Parathyroid adenoma (tissue), 2 donors: ENCODE data around the gene DIAPH2.

ENCODE experiments used
- H2AFZ ChIP-seq: fragments of 300-600 bp; sonication (generic); one replicate; pipeline ENCODE4 v1.7.0; 2017; ENCODE audit warnings: antibody characterized with exemption, mild to moderate bottlenecking
- H3K27ac ChIP-seq: fragments of 300-600 bp; sonication (generic); one replicate; pipeline ENCODE4 v1.7.0; 2017
- H3K27me3 ChIP-seq: fragments of 300-600 bp; sonication (generic); one replicate; pipeline ENCODE4 v1.7.0; 2017; ENCODE audit warnings: low read length; ENCODE audit not compliant: control insufficient read depth, insufficient read depth
- H3K36me3 ChIP-seq: fragments of 300-600 bp; sonication (generic); one replicate; pipeline ENCODE4 v1.7.0; 2017; ENCODE audit warnings: low read length; ENCODE audit not compliant: control insufficient read depth, insufficient read depth
- H3K4me1 ChIP-seq: fragments of 300-600 bp; sonication (generic); one replicate; pipeline ENCODE4 v1.7.0; 2017; ENCODE audit warnings: control low read depth
- H3K4me2 ChIP-seq: fragments of 300-600 bp; sonication (generic); one replicate; pipeline ENCODE4 v1.7.0; 2017; ENCODE audit warnings: low read length
- H3K4me3 ChIP-seq: fragments of 300-600 bp; sonication (generic); one replicate; pipeline ENCODE4 v1.7.0; 2017; ENCODE audit warnings: low read depth, low read length
- H3K79me2 ChIP-seq: fragments of 300-600 bp; sonication (generic); one replicate; pipeline ENCODE4 v1.7.0; 2017; ENCODE audit warnings: control low read depth
- H3K9ac ChIP-seq: fragments of 300-600 bp; sonication (generic); one replicate; pipeline ENCODE4 v1.7.0; 2017; ENCODE audit warnings: mild to moderate bottlenecking
- H3K9me3 ChIP-seq: fragments of 300-600 bp; sonication (generic); one replicate; pipeline ENCODE4 v1.7.0; 2017; ENCODE audit warnings: low read length; ENCODE audit not compliant: control insufficient read depth
- CTCF ChIP-seq: fragments of 300-600 bp; sonication (generic); IDR thresholded peaks from one replicate; pipeline ENCODE4 v1.7.0; 2017; ENCODE audit warnings: antibody characterized with exemption, mild to moderate bottlenecking
- donor health status: primary hyperparathyroidism.

DIAPH2 gene

DNA sequence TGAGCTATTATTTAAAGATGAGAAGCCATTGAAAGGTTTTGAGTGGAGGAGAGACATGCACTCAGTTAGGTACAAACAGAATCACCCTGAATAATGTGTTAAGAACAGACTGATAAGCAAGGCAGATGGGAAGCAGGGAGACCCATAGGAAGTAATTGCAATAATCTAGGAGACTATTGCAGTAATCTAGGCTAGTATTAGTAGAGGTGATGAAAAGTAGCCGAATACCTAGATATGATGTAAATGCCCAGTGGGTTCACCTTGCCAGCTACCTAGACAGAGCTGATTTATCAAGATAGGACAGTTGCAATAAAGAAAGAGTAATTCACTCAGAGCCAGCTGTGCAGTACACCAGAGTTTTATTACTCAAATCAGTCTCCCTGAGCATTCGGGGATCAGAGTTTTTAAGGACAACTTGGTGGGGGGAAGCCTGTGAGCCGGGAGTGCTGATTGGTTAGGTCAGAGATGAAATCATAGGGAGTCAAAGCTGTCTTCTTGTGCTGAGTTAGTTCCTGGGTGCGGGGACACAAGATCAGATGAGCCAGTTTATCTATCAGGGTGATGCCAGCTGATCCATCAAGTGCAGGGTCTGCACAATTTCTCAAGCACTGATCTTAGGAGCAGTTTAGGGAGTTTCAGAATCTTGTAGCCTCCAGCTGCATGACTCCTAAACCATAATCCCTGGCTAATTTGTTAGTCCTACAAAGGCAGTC, 626.6 kb downstream of the DIAPH2 start:
- no peak for TF ChIP-seq CTCF
- no peak overlapping the region for H2AFZ ChIP-seq

GRCh38 chrX:97314345-97314744, 629.7 kb downstream of the DIAPH2 start:
- no peak overlapping the region for H3K4me2 ChIP-seq
- no peak overlapping the region for H2AFZ ChIP-seq
- no peaks in the 10 kb centered on the region for H3K9me3 ChIP-seq
- H3K27ac ChIP-seq, result no peak overlapping the region
- no peaks in the 10 kb centered on the region for H3K27me3 ChIP-seq
- H3K36me3 ChIP-seq, result no peaks in the 10 kb centered on the region
- TF ChIP-seq CTCF, result no peak
- no peaks in the 10 kb centered on the region for H3K79me2 ChIP-seq
- H3K9ac ChIP-seq, result no peak overlapping the region
- no peak overlapping the region for H3K4me3 ChIP-seq
- no peaks in the 10 kb centered on the region for H3K4me1 ChIP-seq

More for the DNA sequence above, 626.6 kb downstream of the DIAPH2 start:
- Histone ChIP-seq H3K36me3 (no peaks in the 10 kb centered on the region), H3K27ac (no peak overlapping the region), H3K9ac (no peak overlapping the region), H3K4me3 (no peak overlapping the region), H3K4me1 (no peaks in the 10 kb centered on the region), H3K27me3 (no peaks in the 10 kb centered on the region), H3K4me2 (no peak overlapping the region), H3K9me3 (no peaks in the 10 kb centered on the region), H3K79me2 (no peaks in the 10 kb centered on the region)

GRCh38 chrX:97315939-97316338, 631.3 kb downstream of the DIAPH2 start:
- Histone ChIP-seq H2AFZ (no peak overlapping the region), H3K4me2 (no peak overlapping the region), H3K9me3 (no peaks in the 10 kb centered on the region), H3K36me3 (no peaks in the 10 kb centered on the region), H3K27ac (no peak overlapping the region), H3K4me3 (no peak overlapping the region), H3K79me2 (no peaks in the 10 kb centered on the region), H3K9ac (no peak overlapping the region), H3K4me1 (no peaks in the 10 kb centered on the region), H3K27me3 (no peaks in the 10 kb centered on the region)
- no peak for TF ChIP-seq CTCF

DNA sequence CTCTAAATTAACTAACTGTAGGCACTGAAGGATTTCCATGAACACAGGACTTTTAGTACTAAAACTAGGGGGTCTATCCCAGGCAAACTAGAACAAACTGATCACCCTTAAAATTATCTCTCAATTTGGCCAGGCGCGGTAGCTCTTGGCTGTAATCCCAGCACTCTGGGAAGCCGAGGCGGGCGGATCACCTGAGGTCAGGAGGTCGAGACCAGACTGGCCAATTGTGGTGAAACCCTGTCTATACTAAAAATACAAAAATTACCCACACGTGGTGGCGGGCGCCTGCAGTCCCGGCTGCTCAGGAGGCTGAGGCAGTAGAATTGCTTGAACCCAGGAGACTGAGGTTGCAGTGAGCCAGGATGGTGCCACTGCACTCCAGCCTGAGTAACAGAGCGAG, 635.7 kb downstream of the DIAPH2 start:
- H3K36me3 ChIP-seq, result no peaks in the 10 kb centered on the region
- TF ChIP-seq CTCF, result no peak
- no peak overlapping the region for H3K4me2 ChIP-seq
- H3K27ac ChIP-seq, result no peak overlapping the region
- no peaks in the 10 kb centered on the region for H3K9me3 ChIP-seq
- H2AFZ ChIP-seq, result no peak overlapping the region
- no peaks in the 10 kb centered on the region for H3K79me2 ChIP-seq
- no peak overlapping the region for H3K9ac ChIP-seq
- H3K4me1 ChIP-seq, result no peaks in the 10 kb centered on the region
- H3K4me3 ChIP-seq, result no peak overlapping the region
- no peaks in the 10 kb centered on the region for H3K27me3 ChIP-seq

DNA sequence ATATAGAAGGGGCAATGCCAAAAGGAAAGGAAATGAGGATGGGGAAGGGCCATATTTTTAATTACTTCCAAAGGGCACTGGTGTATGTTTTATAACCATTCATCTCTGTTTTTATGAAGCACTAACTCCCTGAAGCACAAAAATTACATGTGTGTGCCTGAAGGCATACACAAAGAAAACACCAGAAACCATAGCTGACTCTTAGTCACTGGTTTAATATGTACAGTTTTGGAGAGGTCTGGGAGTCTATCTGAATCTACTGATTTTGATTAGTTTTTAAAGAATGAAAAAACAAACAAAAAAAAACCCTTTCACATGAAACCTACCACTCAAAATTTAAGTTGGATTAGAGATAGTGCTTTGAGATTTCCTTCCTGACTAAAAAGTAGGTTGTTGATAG, 637.8 kb downstream of the DIAPH2 start:
- TF ChIP-seq CTCF, result no peak
- Histone ChIP-seq H3K79me2 (no peaks in the 10 kb centered on the region), H3K4me3 (no peak overlapping the region), H3K27ac (no peak overlapping the region), H3K27me3 (no peaks in the 10 kb centered on the region), H3K36me3 (no peaks in the 10 kb centered on the region), H3K9me3 (no peaks in the 10 kb centered on the region), H3K9ac (no peak overlapping the region), H3K4me1 (no peaks in the 10 kb centered on the region), H3K4me2 (no peak overlapping the region), H2AFZ (no peak overlapping the region)
